Smooth muscle cell (in vitro differentiated cells): ENCODE measurements around the gene PRDM15. TPM values are rescaled to one million over a fixed set of nuclear protein-coding genes. Genes with fewer than 3 reads are reported as not detected.

Source experiments
- DNase-seq: peaks from one replicate; lab custom pipeline; 2025; ENCODE audit not compliant: unreplicated experiment; lab: John Stamatoyannopoulos, UW
- H2AFZ ChIP-seq: fragments of 200-600 bp; sonication (generic); 2 replicates; pipeline ENCODE4 v1.6.0; 2016; ENCODE audit warnings: antibody characterized with exemption, low read depth, mild to moderate bottlenecking
- H3F3A ChIP-seq: fragments of 200-600 bp; sonication (generic); 2 replicates; pipeline ENCODE4 v1.6.0; 2017; ENCODE audit warnings: antibody characterized with exemption, low read depth
- H3K27ac ChIP-seq: fragments of 200-600 bp; sonication (generic); 2 replicates; pipeline ENCODE4 v1.5.1; 2016; ENCODE audit warnings: low read depth, mild to moderate bottlenecking
- H3K27me3 ChIP-seq: fragments of 200-600 bp; sonication (generic); 2 replicates; pipeline ENCODE4 v1.6.1; 2016; ENCODE audit warnings: low read depth, mild to moderate bottlenecking
- H3K36me3 ChIP-seq: fragments of 200-600 bp; sonication (generic); 2 replicates; pipeline ENCODE4 v1.5.1; 2016; ENCODE audit warnings: low read depth
- H3K4me1 ChIP-seq: fragments of 200-600 bp; sonication (generic); 2 replicates; pipeline ENCODE4 v1.5.1; 2016; ENCODE audit warnings: low read depth
- H3K4me2 ChIP-seq: fragments of 200-600 bp; sonication (generic); 2 replicates; pipeline ENCODE4 v1.6.0; 2016; ENCODE audit warnings: mild to moderate bottlenecking
- H3K4me3 ChIP-seq: fragments of 200-600 bp; sonication (generic); 2 replicates; pipeline ENCODE4 v1.5.1; 2016; ENCODE audit warnings: mild to moderate bottlenecking
- H3K79me2 ChIP-seq: fragments of 200-600 bp; sonication (generic); 2 replicates; pipeline ENCODE4 v1.6.0; 2016; ENCODE audit warnings: low read depth, mild to moderate bottlenecking
- H3K9ac ChIP-seq: fragments of 200-600 bp; sonication (generic); 2 replicates; pipeline ENCODE4 v1.6.0; 2016; ENCODE audit warnings: low read depth
- H3K9me3 ChIP-seq: fragments of 200-600 bp; sonication (generic); replicated peaks from 2 replicates; pipeline ENCODE4 v1.5.1; 2016; ENCODE audit warnings: low read depth
- H4K20me1 ChIP-seq: fragments of 200-600 bp; sonication (generic); 2 replicates; pipeline ENCODE4 v1.6.0; 2016; ENCODE audit warnings: low read depth
- WGBS: methylation state at CpG from one replicate; pipeline ENCODE4 v1.1.7; 2016; ENCODE audit warnings: low lambda C conversion rate; 5-methylcytosine and 5-hydroxymethylcytosine counted together
- polyA plus RNA-seq: library from polyadenylated mRNA; unstranded; fragments of >200 nt; fragmentation: Nextera tagmentation; extraction: Ambion mirVana; gene quantifications from 2 replicates; pipeline ENCODE4 v1.2.1, GENCODE V29; 2016
- total RNA-seq: library from RNA; depleted of rRNA; stranded (reverse); fragments of >200 nt; gene quantifications from 2 replicates; pipeline ENCODE4 v1.2.3, GENCODE V29; 2014
- TF ChIP-seq, protein P1 (sequence below): fragments of 200-600 bp; sonication (generic); IDR thresholded peaks from 2 replicates; pipeline ENCODE4 v1.5.1; 2017; ENCODE audit warnings: borderline replicate concordance, mild to moderate bottlenecking, antibody characterized with exemption; ENCODE audit not compliant: insufficient read depth, poor library complexity, severe bottlenecking

Gene PRDM15
- total and polyA plus RNA-seq, 2 experiments from 2014 or later = 2.0 to 6.8 TPM

DNA sequence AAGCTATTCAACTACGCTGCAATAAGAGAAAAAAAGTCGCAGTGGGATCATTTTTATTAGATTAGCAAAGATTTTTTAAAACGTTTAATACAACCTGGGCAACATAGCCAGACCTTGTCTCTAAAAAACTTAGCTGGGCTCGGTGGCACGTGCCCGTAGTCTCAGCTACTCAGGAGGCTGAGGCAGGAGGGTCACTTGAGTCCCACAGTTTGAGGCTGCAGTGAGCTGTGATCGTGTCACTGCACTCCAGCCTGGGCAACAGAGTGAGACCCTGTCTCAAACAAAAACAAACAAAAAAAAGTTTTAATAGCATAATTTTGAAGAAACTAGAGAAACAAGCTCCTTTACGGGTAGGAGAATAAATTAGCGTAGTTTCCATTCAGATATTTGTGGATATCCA is 1.0 kb upstream of the PRDM15 start:
- Histone ChIP-seq H3F3A (no peaks in the 10 kb centered on the region), H3K27ac (peak overlapping the region; percentile 73), H3K4me2 (peak overlapping the region; percentile 93), H3K4me3 (peak overlapping the region; percentile 64), H3K9me3 (no peaks in the 10 kb centered on the region), H4K20me1 (no peaks in the 10 kb centered on the region), H3K27me3 (no peaks in the 10 kb centered on the region), H3K9ac (peak overlapping the region; percentile 87), H3K79me2 (peaks cover 8% of the 10 kb centered on the region), H3K4me1 (peaks cover 15% of the 10 kb centered on the region), H2AFZ (no peak overlapping the region), H3K36me3 (no peaks in the 10 kb centered on the region)
- WGBS = 90% methylated on average over 9 of the region's 9 CpGs
- DNase-seq = no peak
- TF ChIP-seq, protein P1, sequence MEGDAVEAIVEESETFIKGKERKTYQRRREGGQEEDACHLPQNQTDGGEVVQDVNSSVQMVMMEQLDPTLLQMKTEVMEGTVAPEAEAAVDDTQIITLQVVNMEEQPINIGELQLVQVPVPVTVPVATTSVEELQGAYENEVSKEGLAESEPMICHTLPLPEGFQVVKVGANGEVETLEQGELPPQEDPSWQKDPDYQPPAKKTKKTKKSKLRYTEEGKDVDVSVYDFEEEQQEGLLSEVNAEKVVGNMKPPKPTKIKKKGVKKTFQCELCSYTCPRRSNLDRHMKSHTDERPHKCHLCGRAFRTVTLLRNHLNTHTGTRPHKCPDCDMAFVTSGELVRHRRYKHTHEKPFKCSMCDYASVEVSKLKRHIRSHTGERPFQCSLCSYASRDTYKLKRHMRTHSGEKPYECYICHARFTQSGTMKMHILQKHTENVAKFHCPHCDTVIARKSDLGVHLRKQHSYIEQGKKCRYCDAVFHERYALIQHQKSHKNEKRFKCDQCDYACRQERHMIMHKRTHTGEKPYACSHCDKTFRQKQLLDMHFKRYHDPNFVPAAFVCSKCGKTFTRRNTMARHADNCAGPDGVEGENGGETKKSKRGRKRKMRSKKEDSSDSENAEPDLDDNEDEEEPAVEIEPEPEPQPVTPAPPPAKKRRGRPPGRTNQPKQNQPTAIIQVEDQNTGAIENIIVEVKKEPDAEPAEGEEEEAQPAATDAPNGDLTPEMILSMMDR = no peak

DNA sequence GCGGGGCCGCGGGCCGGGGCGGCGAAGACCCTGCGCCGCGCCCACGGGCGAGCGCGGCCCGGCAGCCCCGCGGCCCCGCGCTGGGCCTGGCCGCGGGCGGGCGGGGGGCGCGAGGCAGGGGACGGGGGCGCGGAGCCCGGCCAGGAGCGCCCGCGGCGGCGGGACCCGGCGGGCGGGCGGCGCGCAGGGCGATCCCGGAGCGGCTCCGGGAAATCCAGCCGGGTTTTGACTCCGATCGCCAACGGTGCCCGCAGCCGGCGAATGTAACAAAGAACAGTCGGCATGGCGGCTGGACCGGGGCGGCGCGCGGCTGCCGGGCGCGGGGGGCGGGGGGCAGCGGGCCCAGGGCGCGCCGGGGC is 334 bp downstream of the PRDM15 start:
- peak; percentile 50 for DNase-seq
- H3K79me2 ChIP-seq = peaks cover 8% of the 10 kb centered on the region
- H2AFZ ChIP-seq = no peak overlapping the region
- H3K4me3 ChIP-seq = peak overlapping the region; percentile 88
- TF ChIP-seq, protein P1 = no peak
- no peaks in the 10 kb centered on the region for H3K9me3 ChIP-seq
- peaks cover 15% of the 10 kb centered on the region for H3K4me1 ChIP-seq
- H3K36me3 ChIP-seq = no peaks in the 10 kb centered on the region
- peak overlapping the region; percentile 99 for H3K4me2 ChIP-seq
- no peaks in the 10 kb centered on the region for H3F3A ChIP-seq
- no peak overlapping the region for H3K27ac ChIP-seq
- 1% methylated on average over 32 of the region's 65 CpGs for WGBS
- no peaks in the 10 kb centered on the region for H4K20me1 ChIP-seq
- no peaks in the 10 kb centered on the region for H3K27me3 ChIP-seq
- no peak overlapping the region for H3K9ac ChIP-seq

- Histone ChIP-seq H3K9ac (peak overlapping the region; percentile 83), H3K4me3 (peak overlapping the region; percentile 88), H3K27me3 (no peaks in the 10 kb centered on the region), H3K4me2 (peak overlapping the region; percentile 99), H4K20me1 (no peaks in the 10 kb centered on the region), H3K4me1 (peaks cover 15% of the 10 kb centered on the region), H3K36me3 (no peaks in the 10 kb centered on the region), H3F3A (no peaks in the 10 kb centered on the region), H3K27ac (no peak overlapping the region), H3K9me3 (no peaks in the 10 kb centered on the region), H3K79me2 (peaks cover 8% of the 10 kb centered on the region), H2AFZ (peak overlapping the region; percentile 70)
- DNase-seq = no peak
- WGBS = 15% methylated on average over 36 of the region's 48 CpGs
- TF ChIP-seq, protein P1 = no peak
Measured at GRCh38 chr21:41877901-41878830, 978 bp downstream of the PRDM15 start.
